WTC11 (cell line): Measurements from ENCODE around the gene MMP17. TPM values are rescaled to one million over a fixed set of nuclear protein-coding genes. Genes with fewer than 3 reads are reported as not detected.

Source experiments
- ATAC-seq: fragments of 200-7000 bp; cut with Tn5 transposase; 2 replicates; pipeline ENCODE4 v1.10.0; 2021; ENCODE audit warnings: mild to moderate bottlenecking, moderate library complexity
- CTCF ChIA-PET: fragments of 300-600 bp; sonication (Branson Sonifier 250); formaldehyde crosslinking; loops from one replicate; lab custom pipeline; 2021; ENCODE audit warnings: antibody characterized with exemption; lab: Charles Lee
- POLR2A ChIA-PET: fragments of 350-600 bp; sonication (Branson Sonifier 250); formaldehyde crosslinking; loops from one replicate; lab custom pipeline; 2021; ENCODE audit warnings: antibody characterized with exemption; lab: Charles Lee
- DNase-seq: peaks from one replicate; pipeline ENCODE4 v3.0.0; 2021; ENCODE audit warnings: low spot score
- H3K27ac Mint-ChIP-seq: 2 replicates; pipeline ENCODE4 v1.8.0; 2021; ENCODE audit warnings: mixed read lengths
- H3K27me3 Mint-ChIP-seq: 2 replicates; pipeline ENCODE4 v1.8.0; 2021; ENCODE audit warnings: low read depth, mild to moderate bottlenecking, moderate library complexity, mixed read lengths
- H3K36me3 Mint-ChIP-seq: 2 replicates; pipeline ENCODE4 v1.8.0; 2021; ENCODE audit warnings: mixed read lengths
- H3K4me1 Mint-ChIP-seq: 2 replicates; pipeline ENCODE4 v1.8.0; 2022; ENCODE audit warnings: mixed read lengths
- H3K4me3 Mint-ChIP-seq: 2 replicates; pipeline ENCODE4 v1.8.0; 2021; ENCODE audit warnings: mild to moderate bottlenecking, moderate library complexity, mixed read lengths
- H3K9me3 Mint-ChIP-seq: 2 replicates; pipeline ENCODE4 v1.8.0; 2021; ENCODE audit warnings: mixed read lengths
- ATF3 ChIP-seq: sonication (generic); formaldehyde crosslinking; conservative IDR thresholded peaks from 2 replicates; pipeline ENCODE4 v1.8.1; 2022; ENCODE audit warnings: mild to moderate bottlenecking, missing genetic modification reagents
- CBFB ChIP-seq: sonication (generic); formaldehyde crosslinking; IDR thresholded peaks from 2 replicates; pipeline ENCODE4 v1.8.1; 2022; ENCODE audit warnings: mild to moderate bottlenecking, low read depth, missing genetic modification reagents
- CREB1 ChIP-seq: sonication (generic); formaldehyde crosslinking; IDR thresholded peaks from 2 replicates; pipeline ENCODE4 v1.8.0; 2023; ENCODE audit warnings: mild to moderate bottlenecking, missing genetic modification reagents
- EMX1 ChIP-seq: fragments of 250-450 bp; sonication (Bioruptor Pico); IDR thresholded peaks from 2 replicates; pipeline ENCODE4 v1.8.0; 2021; ENCODE audit warnings: mild to moderate bottlenecking
- ESRRA ChIP-seq: sonication (generic); formaldehyde crosslinking; IDR thresholded peaks from 2 replicates; pipeline ENCODE4 v1.8.1; 2022; ENCODE audit warnings: mild to moderate bottlenecking, missing genetic modification reagents, borderline replicate concordance
- FOXP1 ChIP-seq: sonication (generic); formaldehyde crosslinking; IDR thresholded peaks from 2 replicates; pipeline ENCODE4 v1.8.0; 2022; ENCODE audit warnings: missing genetic modification reagents, mild to moderate bottlenecking, moderate library complexity, borderline replicate concordance
- GTF2I ChIP-seq: fragments of 250-450 bp; sonication (Bioruptor Pico); conservative IDR thresholded peaks from 2 replicates; pipeline ENCODE4 v1.4.0; 2021; ENCODE audit warnings: mild to moderate bottlenecking
- JUN ChIP-seq: sonication (generic); formaldehyde crosslinking; IDR thresholded peaks from 2 replicates; pipeline ENCODE4 v1.8.0; 2023; ENCODE audit warnings: mild to moderate bottlenecking, missing genetic modification reagents
- MLX ChIP-seq: sonication (generic); formaldehyde crosslinking; IDR thresholded peaks from 2 replicates; pipeline ENCODE4 v1.8.1; 2023; ENCODE audit warnings: mild to moderate bottlenecking, missing genetic modification reagents, moderate library complexity
- NR3C1 ChIP-seq: sonication (generic); formaldehyde crosslinking; conservative IDR thresholded peaks from 2 replicates; pipeline ENCODE4 v1.8.1; 2023; ENCODE audit warnings: low read depth, mild to moderate bottlenecking, missing genetic modification reagents
- SMAD3 ChIP-seq: sonication (generic); formaldehyde crosslinking; IDR thresholded peaks from 2 replicates; pipeline ENCODE4 v1.8.0; 2022; ENCODE audit warnings: missing genetic modification reagents, mild to moderate bottlenecking, borderline replicate concordance
- TEAD4 ChIP-seq: sonication (generic); formaldehyde crosslinking; IDR thresholded peaks from 2 replicates; pipeline ENCODE4 v1.8.0; 2022; ENCODE audit warnings: mild to moderate bottlenecking, missing genetic modification reagents
- ZBTB21 ChIP-seq: sonication (generic); formaldehyde crosslinking; IDR thresholded peaks from 2 replicates; pipeline ENCODE4 v1.8.1; 2023; ENCODE audit warnings: mild to moderate bottlenecking, missing genetic modification reagents, borderline replicate concordance
- ZMAT4 ChIP-seq: fragments of 250-450 bp; sonication (Bioruptor Pico); IDR thresholded peaks from 2 replicates; pipeline ENCODE4 v1.9.0; 2021; ENCODE audit warnings: mild to moderate bottlenecking
- ZNF219 ChIP-seq: sonication (generic); formaldehyde crosslinking; IDR thresholded peaks from 2 replicates; pipeline ENCODE4 v1.8.0; 2023; ENCODE audit warnings: missing genetic modification reagents, mild to moderate bottlenecking, borderline replicate concordance
- total RNA-seq: library from RNA; stranded (reverse); gene quantifications from 3 replicates; pipeline ENCODE4 v1.2.3, GENCODE V29; 2021
- TF ChIP-seq, protein P1 (sequence below): fragments of 250-450 bp; sonication (Bioruptor Pico); IDR thresholded peaks from 2 replicates; pipeline ENCODE4 v1.9.0; 2021; ENCODE audit warnings: moderate library complexity, mild to moderate bottlenecking, inconsistent platforms, borderline replicate concordance
- TF ChIP-seq, protein P2 (sequence below): sonication (generic); formaldehyde crosslinking; IDR thresholded peaks from 2 replicates; pipeline ENCODE4 v1.8.0; 2022; ENCODE audit warnings: mild to moderate bottlenecking, missing genetic modification reagents
- TF ChIP-seq, protein P3 (sequence below): sonication (generic); formaldehyde crosslinking; IDR thresholded peaks from 2 replicates; pipeline ENCODE4 v1.8.1; 2022; ENCODE audit warnings: mild to moderate bottlenecking, missing genetic modification reagents, moderate library complexity, borderline replicate concordance
- TF ChIP-seq, protein P4 (sequence below): fragments of 250-450 bp; sonication (Bioruptor Pico); IDR thresholded peaks from 2 replicates; pipeline ENCODE4 v1.9.0; 2021; ENCODE audit warnings: mild to moderate bottlenecking, borderline replicate concordance
- TF ChIP-seq, protein P5 (sequence below): sonication (generic); formaldehyde crosslinking; IDR thresholded peaks from 2 replicates; pipeline ENCODE4 v1.8.0; 2022; ENCODE audit warnings: mild to moderate bottlenecking, missing genetic modification reagents
- TF ChIP-seq, protein P6 (sequence below): sonication (generic); formaldehyde crosslinking; IDR thresholded peaks from 2 replicates; pipeline ENCODE4 v1.8.1; 2023; ENCODE audit warnings: mild to moderate bottlenecking, missing genetic modification reagents

MMP17 gene
- total RNA-seq, 1 experiment from 2014 or later, result 67.1 TPM

DNA sequence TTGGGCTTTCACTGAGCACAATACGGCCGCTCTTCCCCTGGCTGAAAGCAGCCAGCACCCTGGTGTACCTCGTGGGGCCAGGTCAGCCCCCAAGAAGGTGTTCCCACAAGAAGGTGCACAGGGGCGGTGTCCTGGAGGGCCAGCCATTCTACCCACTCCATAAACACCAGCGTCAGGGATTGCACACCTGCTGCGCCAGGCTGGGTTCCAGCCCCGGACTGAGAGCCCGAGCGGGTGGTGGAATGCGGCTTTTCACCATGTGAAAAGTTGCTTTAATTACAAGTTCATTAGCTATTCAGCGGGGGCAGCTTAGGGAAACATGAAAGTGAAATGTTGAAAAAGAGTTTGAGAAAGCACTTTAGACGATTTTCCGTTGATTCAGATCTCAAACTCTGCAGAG is 17.5 kb upstream of the MMP17 start:
- ATAC-seq (no peak), DNase-seq (no peak)
- TF ChIP-seq TEAD4 (CRISPR knock-in tag) (no peak), CBFB (no peak), EMX1 (CRISPR knock-in tag) (no peak)
- TF ChIP-seq, protein P1, sequence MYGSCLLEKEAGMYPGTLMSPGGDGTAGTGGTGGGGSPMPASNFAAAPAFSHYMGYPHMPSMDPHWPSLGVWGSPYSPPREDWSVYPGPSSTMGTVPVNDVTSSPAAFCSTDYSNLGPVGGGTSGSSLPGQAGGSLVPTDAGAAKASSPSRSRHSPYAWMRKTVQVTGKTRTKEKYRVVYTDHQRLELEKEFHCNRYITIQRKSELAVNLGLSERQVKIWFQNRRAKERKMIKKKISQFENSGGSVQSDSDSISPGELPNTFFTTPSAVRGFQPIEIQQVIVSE (CRISPR knock-in tag), result no peak
- TF ChIP-seq, protein P2, sequence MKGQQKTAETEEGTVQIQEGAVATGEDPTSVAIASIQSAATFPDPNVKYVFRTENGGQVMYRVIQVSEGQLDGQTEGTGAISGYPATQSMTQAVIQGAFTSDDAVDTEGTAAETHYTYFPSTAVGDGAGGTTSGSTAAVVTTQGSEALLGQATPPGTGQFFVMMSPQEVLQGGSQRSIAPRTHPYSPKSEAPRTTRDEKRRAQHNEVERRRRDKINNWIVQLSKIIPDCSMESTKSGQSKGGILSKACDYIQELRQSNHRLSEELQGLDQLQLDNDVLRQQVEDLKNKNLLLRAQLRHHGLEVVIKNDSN, result no peak
- TF ChIP-seq, protein P3, sequence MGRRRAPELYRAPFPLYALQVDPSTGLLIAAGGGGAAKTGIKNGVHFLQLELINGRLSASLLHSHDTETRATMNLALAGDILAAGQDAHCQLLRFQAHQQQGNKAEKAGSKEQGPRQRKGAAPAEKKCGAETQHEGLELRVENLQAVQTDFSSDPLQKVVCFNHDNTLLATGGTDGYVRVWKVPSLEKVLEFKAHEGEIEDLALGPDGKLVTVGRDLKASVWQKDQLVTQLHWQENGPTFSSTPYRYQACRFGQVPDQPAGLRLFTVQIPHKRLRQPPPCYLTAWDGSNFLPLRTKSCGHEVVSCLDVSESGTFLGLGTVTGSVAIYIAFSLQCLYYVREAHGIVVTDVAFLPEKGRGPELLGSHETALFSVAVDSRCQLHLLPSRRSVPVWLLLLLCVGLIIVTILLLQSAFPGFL (CRISPR knock-in tag), result no peak
- no peak overlapping the region; the same call in 1 of the 2 replicates for H3K27ac Mint-ChIP-seq
- H3K27me3 Mint-ChIP-seq, result no peaks in the 10 kb centered on the region
- POLR2A ChIA-PET, result interaction anchor here (0.8 kb wide), 1 partner anchor 86 kb away, joined by 8 read pairs; no protein-coding TSS in a partner anchor
- peaks cover 8% of the 10 kb centered on the region for H3K4me1 Mint-ChIP-seq
- H3K36me3 Mint-ChIP-seq, result peaks cover 15% of the 10 kb centered on the region
- CTCF ChIA-PET, result interaction anchor here (0.6 to 1.4 kb wide), 3 partner anchors 14 to 1124 kb away, joined by 3 to 4 read pairs (median 4); no protein-coding TSS in a partner anchor
- peaks cover 18% of the 10 kb centered on the region for H3K9me3 Mint-ChIP-seq
- no peak overlapping the region for H3K4me3 Mint-ChIP-seq

DNA sequence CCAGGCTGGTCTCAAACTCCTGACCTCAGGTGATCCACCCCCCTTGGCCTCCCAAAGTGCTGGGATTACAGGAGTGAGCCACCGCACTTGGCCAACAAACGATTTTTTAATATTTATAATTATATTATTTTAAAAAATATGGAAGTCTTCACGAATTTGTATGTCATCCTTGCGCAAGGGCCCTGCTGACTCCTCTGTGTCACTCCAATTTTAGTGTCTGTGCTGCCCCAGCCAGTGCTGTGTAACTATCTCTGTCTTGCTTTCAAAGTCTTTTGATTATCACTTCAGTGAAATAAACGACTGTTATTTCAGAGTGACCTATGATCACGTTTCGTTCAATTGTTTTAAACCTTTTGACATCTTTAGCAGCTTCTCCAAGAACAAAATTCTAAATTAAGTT is 13.1 kb upstream of the MMP17 start:
- POLR2A ChIA-PET, result no interaction called here
- no peak overlapping the region for H3K4me3 Mint-ChIP-seq
- DNase-seq (no peak), ATAC-seq (no peak)
- H3K36me3 Mint-ChIP-seq, result peaks cover 15% of the 10 kb centered on the region
- H3K27me3 Mint-ChIP-seq, result no peaks in the 10 kb centered on the region
- no peak overlapping the region for H3K27ac Mint-ChIP-seq
- CTCF ChIA-PET, result no interaction called here
- peaks cover 13% of the 10 kb centered on the region for H3K4me1 Mint-ChIP-seq
- peaks cover 18% of the 10 kb centered on the region for H3K9me3 Mint-ChIP-seq
- TF ChIP-seq ZMAT4 (no peak), ESRRA (no peak), GTF2I (CRISPR knock-in tag) (no peak), JUN (no peak), CREB1 (CRISPR knock-in tag) (no peak), MLX (CRISPR knock-in tag) (no peak), ATF3 (CRISPR knock-in tag) (no peak), FOXP1 (no peak), NR3C1 (CRISPR knock-in tag) (no peak), ZNF219 (CRISPR knock-in tag) (no peak), ZBTB21 (CRISPR knock-in tag) (no peak), SMAD3 (CRISPR knock-in tag) (no peak)
- TF ChIP-seq, protein P4, sequence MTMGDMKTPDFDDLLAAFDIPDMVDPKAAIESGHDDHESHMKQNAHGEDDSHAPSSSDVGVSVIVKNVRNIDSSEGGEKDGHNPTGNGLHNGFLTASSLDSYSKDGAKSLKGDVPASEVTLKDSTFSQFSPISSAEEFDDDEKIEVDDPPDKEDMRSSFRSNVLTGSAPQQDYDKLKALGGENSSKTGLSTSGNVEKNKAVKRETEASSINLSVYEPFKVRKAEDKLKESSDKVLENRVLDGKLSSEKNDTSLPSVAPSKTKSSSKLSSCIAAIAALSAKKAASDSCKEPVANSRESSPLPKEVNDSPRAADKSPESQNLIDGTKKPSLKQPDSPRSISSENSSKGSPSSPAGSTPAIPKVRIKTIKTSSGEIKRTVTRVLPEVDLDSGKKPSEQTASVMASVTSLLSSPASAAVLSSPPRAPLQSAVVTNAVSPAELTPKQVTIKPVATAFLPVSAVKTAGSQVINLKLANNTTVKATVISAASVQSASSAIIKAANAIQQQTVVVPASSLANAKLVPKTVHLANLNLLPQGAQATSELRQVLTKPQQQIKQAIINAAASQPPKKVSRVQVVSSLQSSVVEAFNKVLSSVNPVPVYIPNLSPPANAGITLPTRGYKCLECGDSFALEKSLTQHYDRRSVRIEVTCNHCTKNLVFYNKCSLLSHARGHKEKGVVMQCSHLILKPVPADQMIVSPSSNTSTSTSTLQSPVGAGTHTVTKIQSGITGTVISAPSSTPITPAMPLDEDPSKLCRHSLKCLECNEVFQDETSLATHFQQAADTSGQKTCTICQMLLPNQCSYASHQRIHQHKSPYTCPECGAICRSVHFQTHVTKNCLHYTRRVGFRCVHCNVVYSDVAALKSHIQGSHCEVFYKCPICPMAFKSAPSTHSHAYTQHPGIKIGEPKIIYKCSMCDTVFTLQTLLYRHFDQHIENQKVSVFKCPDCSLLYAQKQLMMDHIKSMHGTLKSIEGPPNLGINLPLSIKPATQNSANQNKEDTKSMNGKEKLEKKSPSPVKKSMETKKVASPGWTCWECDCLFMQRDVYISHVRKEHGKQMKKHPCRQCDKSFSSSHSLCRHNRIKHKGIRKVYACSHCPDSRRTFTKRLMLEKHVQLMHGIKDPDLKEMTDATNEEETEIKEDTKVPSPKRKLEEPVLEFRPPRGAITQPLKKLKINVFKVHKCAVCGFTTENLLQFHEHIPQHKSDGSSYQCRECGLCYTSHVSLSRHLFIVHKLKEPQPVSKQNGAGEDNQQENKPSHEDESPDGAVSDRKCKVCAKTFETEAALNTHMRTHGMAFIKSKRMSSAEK (CRISPR knock-in tag), result no peak
- TF ChIP-seq, protein P5, sequence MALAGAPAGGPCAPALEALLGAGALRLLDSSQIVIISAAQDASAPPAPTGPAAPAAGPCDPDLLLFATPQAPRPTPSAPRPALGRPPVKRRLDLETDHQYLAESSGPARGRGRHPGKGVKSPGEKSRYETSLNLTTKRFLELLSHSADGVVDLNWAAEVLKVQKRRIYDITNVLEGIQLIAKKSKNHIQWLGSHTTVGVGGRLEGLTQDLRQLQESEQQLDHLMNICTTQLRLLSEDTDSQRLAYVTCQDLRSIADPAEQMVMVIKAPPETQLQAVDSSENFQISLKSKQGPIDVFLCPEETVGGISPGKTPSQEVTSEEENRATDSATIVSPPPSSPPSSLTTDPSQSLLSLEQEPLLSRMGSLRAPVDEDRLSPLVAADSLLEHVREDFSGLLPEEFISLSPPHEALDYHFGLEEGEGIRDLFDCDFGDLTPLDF, result no peak
- TF ChIP-seq, protein P6, sequence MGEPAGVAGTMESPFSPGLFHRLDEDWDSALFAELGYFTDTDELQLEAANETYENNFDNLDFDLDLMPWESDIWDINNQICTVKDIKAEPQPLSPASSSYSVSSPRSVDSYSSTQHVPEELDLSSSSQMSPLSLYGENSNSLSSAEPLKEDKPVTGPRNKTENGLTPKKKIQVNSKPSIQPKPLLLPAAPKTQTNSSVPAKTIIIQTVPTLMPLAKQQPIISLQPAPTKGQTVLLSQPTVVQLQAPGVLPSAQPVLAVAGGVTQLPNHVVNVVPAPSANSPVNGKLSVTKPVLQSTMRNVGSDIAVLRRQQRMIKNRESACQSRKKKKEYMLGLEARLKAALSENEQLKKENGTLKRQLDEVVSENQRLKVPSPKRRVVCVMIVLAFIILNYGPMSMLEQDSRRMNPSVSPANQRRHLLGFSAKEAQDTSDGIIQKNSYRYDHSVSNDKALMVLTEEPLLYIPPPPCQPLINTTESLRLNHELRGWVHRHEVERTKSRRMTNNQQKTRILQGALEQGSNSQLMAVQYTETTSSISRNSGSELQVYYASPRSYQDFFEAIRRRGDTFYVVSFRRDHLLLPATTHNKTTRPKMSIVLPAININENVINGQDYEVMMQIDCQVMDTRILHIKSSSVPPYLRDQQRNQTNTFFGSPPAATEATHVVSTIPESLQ, result no peak
